ENCODE data around the gene CEP290. TPM values are rescaled to one million over a fixed set of nuclear protein-coding genes. Genes with fewer than 3 reads are reported as not detected.
A peak's percentile ranks its signal among the peaks of the same experiment; 100 is the strongest.

CEP290 gene
- polyA plus RNA-seq, 1 donor from 2014 or later = 43.9 TPM

DNA sequence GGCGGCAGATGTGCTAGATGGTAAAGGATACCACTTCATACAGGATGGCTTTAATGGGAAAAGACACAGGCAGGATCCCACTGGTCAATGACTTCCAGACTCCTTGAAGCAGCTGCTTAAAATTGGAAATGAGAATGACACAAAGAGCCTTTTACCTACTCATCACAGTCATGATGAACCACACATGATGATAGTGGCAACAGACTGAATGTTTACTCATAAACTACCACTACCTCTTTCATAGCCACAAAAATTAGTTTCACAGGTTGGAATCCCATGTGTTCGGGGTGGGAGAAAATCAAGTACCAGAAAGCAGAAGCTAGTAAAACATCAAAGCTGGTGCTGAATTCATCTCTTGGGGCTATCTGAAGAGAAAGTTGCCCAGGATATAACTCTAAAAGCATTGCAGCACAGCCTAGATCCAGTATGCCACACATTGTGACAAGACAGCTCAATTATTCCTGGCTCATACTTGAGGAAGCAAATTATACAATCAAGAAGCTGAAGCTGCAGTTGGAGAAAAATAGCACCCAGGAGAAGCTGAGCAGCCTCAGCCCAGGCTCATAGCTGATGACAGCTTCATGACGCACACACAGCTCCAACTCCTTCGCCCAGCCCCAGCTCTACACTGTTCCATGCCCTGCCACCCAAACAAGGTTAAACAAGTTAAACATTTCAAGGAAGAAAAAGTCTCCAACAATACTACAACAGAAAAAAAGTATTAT lies 83.7 kb downstream of the CEP290 start:
- no peaks in the 10 kb centered on the region for H3K9me2 ChIP-seq (ENCODE audit: insufficient read depth, low read length)
- H2AFZ ChIP-seq (ENCODE audit: low read depth, low read length) = no peak overlapping the region
- H3K79me2 ChIP-seq (replicated peaks; ENCODE audit: insufficient read depth, low read length) = no peaks in the 10 kb centered on the region
- no peak overlapping the region for H3K4me3 ChIP-seq (ENCODE audit: low read length)
- peaks cover 7% of the 10 kb centered on the region for H3K36me3 ChIP-seq (ENCODE audit: insufficient read depth, low read length)
- TF ChIP-seq POLR2AphosphoS5 (IDR thresholded peaks at IDR 0.05) (peak; percentile 21), TAF1 (IDR thresholded peaks at IDR 0.05; ENCODE audit: low read depth) (no peak), EP300 (conservative IDR thresholded peaks at IDR 0.05; ENCODE audit: poor library complexity, severe bottlenecking) (no peak), SMC3 (conservative IDR thresholded peaks at IDR 0.05; ENCODE audit: poor library complexity) (no peak), CTCF (IDR thresholded peaks at IDR 0.05; ENCODE audit: poor library complexity, severe bottlenecking) (no peak)
- H3K27me3 ChIP-seq (ENCODE audit: insufficient read depth, low read depth, low read length) = no peaks in the 10 kb centered on the region
- no peak overlapping the region for H3K4me2 ChIP-seq (ENCODE audit: low read length)
- H3K9ac ChIP-seq (ENCODE audit: low read length) = no peak overlapping the region
- no peaks in the 10 kb centered on the region for H4K20me1 ChIP-seq (ENCODE audit: insufficient read depth)
- H3K27ac ChIP-seq (ENCODE audit: low read length) = peak overlapping the region; percentile 1
- H3F3A ChIP-seq (ENCODE audit: insufficient read depth, low read length, poor library complexity, severe bottlenecking) = no peaks in the 10 kb centered on the region
- H3K9me3 ChIP-seq (ENCODE audit: low read length) = no peaks in the 10 kb centered on the region

- H3F3A ChIP-seq (ENCODE audit: insufficient read depth, low read length, poor library complexity, severe bottlenecking) = no peaks in the 10 kb centered on the region
- no peaks in the 10 kb centered on the region for H3K27me3 ChIP-seq (ENCODE audit: insufficient read depth, low read depth, low read length)
- peaks cover 7% of the 10 kb centered on the region for H3K36me3 ChIP-seq (ENCODE audit: insufficient read depth, low read length)
- H2AFZ ChIP-seq (ENCODE audit: low read depth, low read length) = no peak overlapping the region
- H3K9me3 ChIP-seq (ENCODE audit: low read length) = no peaks in the 10 kb centered on the region
- no peaks in the 10 kb centered on the region for H4K20me1 ChIP-seq (ENCODE audit: insufficient read depth)
- H3K4me2 ChIP-seq (ENCODE audit: low read length) = no peak overlapping the region
- no peak overlapping the region for H3K27ac ChIP-seq (ENCODE audit: low read length)
- H3K9ac ChIP-seq (ENCODE audit: low read length) = no peak overlapping the region
- no peaks in the 10 kb centered on the region for H3K9me2 ChIP-seq (ENCODE audit: insufficient read depth, low read length)
- H3K79me2 ChIP-seq (replicated peaks; ENCODE audit: insufficient read depth, low read length) = no peaks in the 10 kb centered on the region
- H3K4me3 ChIP-seq (ENCODE audit: low read length) = no peak overlapping the region
- TF ChIP-seq CTCF (IDR thresholded peaks at IDR 0.05; ENCODE audit: poor library complexity, severe bottlenecking) (no peak), EP300 (conservative IDR thresholded peaks at IDR 0.05; ENCODE audit: poor library complexity, severe bottlenecking) (no peak), SMC3 (conservative IDR thresholded peaks at IDR 0.05; ENCODE audit: poor library complexity) (no peak), TAF1 (IDR thresholded peaks at IDR 0.05; ENCODE audit: low read depth) (no peak)
These were observed 85.3 kb downstream of the CEP290 start for GRCh38 chr12:88056571-88056970.

GRCh38 chr12:88052686-88053085 lies 89.2 kb downstream of the CEP290 start:
- no peaks in the 10 kb centered on the region for H3K79me2 ChIP-seq (replicated peaks; ENCODE audit: insufficient read depth, low read length)
- no peaks in the 10 kb centered on the region for H3K27me3 ChIP-seq (ENCODE audit: insufficient read depth, low read depth, low read length)
- no peaks in the 10 kb centered on the region for H3K9me3 ChIP-seq (ENCODE audit: low read length)
- H3K9me2 ChIP-seq (ENCODE audit: insufficient read depth, low read length) = no peaks in the 10 kb centered on the region
- H3K4me2 ChIP-seq (ENCODE audit: low read length) = no peak overlapping the region
- no peak overlapping the region for H3K27ac ChIP-seq (ENCODE audit: low read length)
- H3K36me3 ChIP-seq (ENCODE audit: insufficient read depth, low read length) = peaks cover 10% of the 10 kb centered on the region
- H3F3A ChIP-seq (ENCODE audit: insufficient read depth, low read length, poor library complexity, severe bottlenecking) = no peaks in the 10 kb centered on the region
- TF ChIP-seq EZH2 (IDR thresholded peaks at IDR 0.05; ENCODE audit: borderline replicate concordance, insufficient read depth, low read length, poor library complexity, severe bottlenecking) = no peak
- TF ChIP-seq EP300 (conservative IDR thresholded peaks at IDR 0.05; ENCODE audit: poor library complexity, severe bottlenecking) = no peak
- TF ChIP-seq CTCF (IDR thresholded peaks at IDR 0.05; ENCODE audit: poor library complexity, severe bottlenecking) = peak; percentile 44
- TF ChIP-seq MXI1 (conservative IDR thresholded peaks at IDR 0.05; ENCODE audit: poor library complexity, severe bottlenecking) = no peak
- TF ChIP-seq SMC3 (conservative IDR thresholded peaks at IDR 0.05; ENCODE audit: poor library complexity) = no peak
- peak; percentile 59 for TF ChIP-seq RAD21 (conservative IDR thresholded peaks at IDR 0.05)
- no peak for TF ChIP-seq REST (IDR thresholded peaks at IDR 0.05; ENCODE audit: borderline replicate concordance)
- TF ChIP-seq TAF1 (IDR thresholded peaks at IDR 0.05; ENCODE audit: low read depth) = no peak
- TF ChIP-seq POLR2AphosphoS5 (IDR thresholded peaks at IDR 0.05) = no peak
- H3K9ac ChIP-seq (ENCODE audit: low read length) = no peak overlapping the region
- H2AFZ ChIP-seq (ENCODE audit: low read depth, low read length) = no peak overlapping the region
- H3K4me3 ChIP-seq (ENCODE audit: low read length) = no peak overlapping the region
- H4K20me1 ChIP-seq (ENCODE audit: insufficient read depth) = no peaks in the 10 kb centered on the region

All from neural cell (in vitro differentiated cells).